Measurements from ENCODE around the gene FOLR1. TPM values are rescaled to one million over a fixed set of nuclear protein-coding genes. Genes with fewer than 3 reads are reported as not detected.

FOLR1 gene
- total RNA-seq, 1 experiment from 2014 or later: not detected

DNA sequence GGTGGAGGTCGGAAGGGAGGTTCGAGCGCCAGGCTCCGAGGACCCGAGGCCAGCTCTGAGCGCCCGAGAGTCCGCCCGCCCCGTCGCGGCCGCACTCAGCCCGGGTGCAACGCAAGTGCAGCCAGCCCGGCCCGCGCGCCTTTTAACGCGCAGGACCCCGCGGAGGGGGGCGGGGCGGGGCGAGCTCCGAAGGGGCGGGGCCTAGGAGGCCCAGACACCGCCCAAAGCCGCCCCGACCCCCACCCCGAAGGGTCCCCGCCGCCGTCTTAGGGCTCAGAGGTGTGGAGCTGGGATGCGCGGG is 52.1 kb downstream of the FOLR1 start, which contains the start of gene PHOX2A:
Gene PHOX2A (minus strand): TSS at position 117 of the 301 bp plus-strand sequence. CDS start 172 bp downstream, outside the sequence.
- peaks cover 90% of the 10 kb centered on the region for H3K27me3 ChIP-seq (replicated peaks; ENCODE audit: insufficient read depth, low read depth, low read length, poor library complexity)

DNA sequence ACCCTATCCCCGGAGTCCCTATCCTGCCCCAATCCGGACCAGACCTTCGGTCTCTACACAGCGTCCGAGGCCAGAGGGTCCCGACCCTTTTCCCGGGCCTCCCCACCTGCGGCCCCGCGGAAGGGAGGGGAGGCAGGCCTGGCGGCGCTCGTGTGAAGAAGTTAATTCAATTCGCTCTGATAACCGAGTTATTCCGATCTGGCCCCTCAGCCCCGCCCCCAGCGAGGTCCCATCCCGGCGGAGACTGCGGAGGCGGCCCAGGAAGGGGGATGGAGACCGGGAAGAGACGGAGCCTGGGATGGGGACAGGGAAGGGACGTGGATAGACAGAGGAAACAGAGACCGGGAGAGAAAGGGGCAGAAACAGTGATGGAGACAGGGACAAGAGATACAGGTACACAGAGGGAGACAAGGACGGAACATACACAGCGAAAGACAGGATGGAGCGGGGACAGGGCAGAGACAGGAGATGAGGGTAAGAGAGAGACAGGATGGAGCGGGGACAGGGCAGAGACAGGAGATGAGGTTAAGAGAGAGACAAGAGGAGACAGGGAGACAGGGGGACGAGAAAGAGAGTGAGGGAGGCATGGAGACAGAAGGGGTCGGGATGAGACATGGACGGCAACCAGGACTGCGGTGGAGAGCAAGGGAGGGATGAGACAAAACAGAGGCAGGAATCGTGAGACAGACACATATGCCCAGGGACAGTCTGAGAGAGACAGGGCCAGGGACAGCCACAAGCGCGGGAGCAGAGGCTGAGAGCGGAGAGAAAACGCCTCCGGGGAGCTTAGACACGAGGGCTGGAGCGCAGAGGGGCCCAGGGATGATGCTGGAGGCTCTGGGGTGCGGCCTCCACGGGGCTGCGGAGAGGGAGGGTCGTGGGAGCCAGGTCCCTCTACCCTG is 52.7 kb downstream of the FOLR1 start:
- BruUV-seq (replicated peaks): no TSS peak
- Histone ChIP-seq H3K36me3 (ENCODE audit: insufficient read depth, low read length, poor library complexity, severe bottlenecking) (no peaks in the 10 kb centered on the region), H3K27ac (ENCODE audit: low read depth, low read length, poor library complexity, severe bottlenecking) (no peak overlapping the region), H3K4me3 (ENCODE audit: low read depth, low read length, poor library complexity, severe bottlenecking) (peak overlapping the region; percentile 20), H3K9me3 (ENCODE audit: low read depth, low read length, poor library complexity, severe bottlenecking) (no peaks in the 10 kb centered on the region), H3K27me3 (replicated peaks; ENCODE audit: insufficient read depth, low read depth, low read length, poor library complexity) (peaks cover 84% of the 10 kb centered on the region), H3K4me1 (ENCODE audit: insufficient read depth, low read length, poor library complexity, severe bottlenecking) (no peaks in the 10 kb centered on the region)
- intact Hi-C loops (cut with micrococcal nuclease; ENCODE audit: unreplicated experiment): no loop called here
- peak; percentile 97 for TF ChIP-seq EZH2 (IDR thresholded peaks at IDR 0.05; ENCODE audit: borderline replicate concordance, low read depth, low read length, poor library complexity, severe bottlenecking)
- TF ChIP-seq, protein P1, sequence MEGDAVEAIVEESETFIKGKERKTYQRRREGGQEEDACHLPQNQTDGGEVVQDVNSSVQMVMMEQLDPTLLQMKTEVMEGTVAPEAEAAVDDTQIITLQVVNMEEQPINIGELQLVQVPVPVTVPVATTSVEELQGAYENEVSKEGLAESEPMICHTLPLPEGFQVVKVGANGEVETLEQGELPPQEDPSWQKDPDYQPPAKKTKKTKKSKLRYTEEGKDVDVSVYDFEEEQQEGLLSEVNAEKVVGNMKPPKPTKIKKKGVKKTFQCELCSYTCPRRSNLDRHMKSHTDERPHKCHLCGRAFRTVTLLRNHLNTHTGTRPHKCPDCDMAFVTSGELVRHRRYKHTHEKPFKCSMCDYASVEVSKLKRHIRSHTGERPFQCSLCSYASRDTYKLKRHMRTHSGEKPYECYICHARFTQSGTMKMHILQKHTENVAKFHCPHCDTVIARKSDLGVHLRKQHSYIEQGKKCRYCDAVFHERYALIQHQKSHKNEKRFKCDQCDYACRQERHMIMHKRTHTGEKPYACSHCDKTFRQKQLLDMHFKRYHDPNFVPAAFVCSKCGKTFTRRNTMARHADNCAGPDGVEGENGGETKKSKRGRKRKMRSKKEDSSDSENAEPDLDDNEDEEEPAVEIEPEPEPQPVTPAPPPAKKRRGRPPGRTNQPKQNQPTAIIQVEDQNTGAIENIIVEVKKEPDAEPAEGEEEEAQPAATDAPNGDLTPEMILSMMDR (conservative IDR thresholded peaks at IDR 0.05; ENCODE audit: low read depth, low read length): no peak
- no peak for DNase-seq (ENCODE audit: low spot score)
- POLR2A ChIA-PET (ENCODE audit: low non-redundant PET): interaction anchor here (0.5 kb wide), 1 partner anchor 34 kb away, joined by 3 read pairs; no protein-coding TSS in a partner anchor
- CTCF ChIA-PET: interaction anchor here (0.5 kb wide), 1 partner anchor 108 kb away, joined by 3 read pairs; no protein-coding TSS in a partner anchor

More for the DNA sequence above, 52.1 kb downstream of the FOLR1 start, which contains the start of gene PHOX2A:
- Histone ChIP-seq H3K9me3 (ENCODE audit: low read depth, low read length, poor library complexity, severe bottlenecking) (no peaks in the 10 kb centered on the region), H3K4me3 (ENCODE audit: low read depth, low read length, poor library complexity, severe bottlenecking) (peak within 1 kb of the TSS; percentile 20), H3K27ac (ENCODE audit: low read depth, low read length, poor library complexity, severe bottlenecking) (no peak within 1 kb of the TSS), H3K36me3 (ENCODE audit: insufficient read depth, low read length, poor library complexity, severe bottlenecking) (no peaks in the 10 kb centered on the region), H3K4me1 (ENCODE audit: insufficient read depth, low read length, poor library complexity, severe bottlenecking) (no peaks in the 10 kb centered on the region)
- intact Hi-C loops (cut with micrococcal nuclease; ENCODE audit: unreplicated experiment): no loop called here
- DNase-seq (ENCODE audit: low spot score): no peak
- TF ChIP-seq, protein P1 (conservative IDR thresholded peaks at IDR 0.05; ENCODE audit: low read depth, low read length): no peak
- no peak for TF ChIP-seq EZH2 (IDR thresholded peaks at IDR 0.05; ENCODE audit: borderline replicate concordance, low read depth, low read length, poor library complexity, severe bottlenecking)
- POLR2A ChIA-PET (ENCODE audit: low non-redundant PET): no interaction called here
- BruUV-seq (replicated peaks): no TSS peak
- CTCF ChIA-PET: interaction anchor here (0.5 kb wide), 1 partner anchor 108 kb away, joined by 3 read pairs; no protein-coding TSS in a partner anchor

DNA sequence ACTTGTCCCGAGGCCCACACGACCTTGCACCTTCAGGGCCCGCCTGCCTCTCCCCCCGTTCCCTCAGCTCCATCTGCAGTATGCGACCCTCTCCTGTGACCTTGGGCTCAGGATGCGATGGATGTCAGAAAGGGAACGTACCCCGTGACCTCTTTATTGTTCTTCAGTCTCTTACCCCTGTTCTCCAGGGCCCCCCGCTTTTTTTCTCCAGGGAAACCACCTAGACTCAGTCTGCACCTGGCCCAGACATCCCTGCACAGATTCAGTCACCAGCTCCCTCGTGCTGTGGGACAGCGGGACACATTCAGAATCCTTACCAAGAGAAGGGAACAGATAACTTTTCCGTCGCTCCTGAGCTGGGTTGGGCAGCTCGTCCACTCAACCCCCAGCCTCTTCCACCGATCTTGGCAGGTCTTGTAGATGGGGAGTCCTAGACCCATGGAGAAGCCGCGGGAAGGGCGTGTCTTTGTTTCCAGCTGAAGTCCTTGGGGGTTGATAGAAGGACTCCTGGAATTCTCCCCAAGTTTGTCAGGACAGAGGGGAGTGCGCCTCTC is 53.4 kb downstream of the FOLR1 start:
- no peak overlapping the region for H3K4me3 ChIP-seq (ENCODE audit: low read depth, low read length, poor library complexity, severe bottlenecking)
- BruUV-seq (replicated peaks): no TSS peak
- CTCF ChIA-PET: no interaction called here
- POLR2A ChIA-PET (ENCODE audit: low non-redundant PET): interaction anchor here (0.5 kb wide), 1 partner anchor 34 kb away, joined by 3 read pairs; no protein-coding TSS in a partner anchor
- DNase-seq (ENCODE audit: low spot score): no peak
- H3K36me3 ChIP-seq (ENCODE audit: insufficient read depth, low read length, poor library complexity, severe bottlenecking): no peaks in the 10 kb centered on the region
- TF ChIP-seq, protein P1 (conservative IDR thresholded peaks at IDR 0.05; ENCODE audit: low read depth, low read length): no peak
- no peak for TF ChIP-seq EZH2 (IDR thresholded peaks at IDR 0.05; ENCODE audit: borderline replicate concordance, low read depth, low read length, poor library complexity, severe bottlenecking)
- no peaks in the 10 kb centered on the region for H3K4me1 ChIP-seq (ENCODE audit: insufficient read depth, low read length, poor library complexity, severe bottlenecking)
- intact Hi-C loops (cut with micrococcal nuclease; ENCODE audit: unreplicated experiment): no loop called here
- no peak overlapping the region for H3K27ac ChIP-seq (ENCODE audit: low read depth, low read length, poor library complexity, severe bottlenecking)
- H3K9me3 ChIP-seq (ENCODE audit: low read depth, low read length, poor library complexity, severe bottlenecking): no peaks in the 10 kb centered on the region
- peaks cover 80% of the 10 kb centered on the region for H3K27me3 ChIP-seq (replicated peaks; ENCODE audit: insufficient read depth, low read depth, low read length, poor library complexity)

Other genes with a start within 250 kb of the FOLR1 start
- 10.6 and 12.2 TPM in 2 replicates for gene IL18BP, start 193.2 kb upstream of the FOLR1 start, total RNA-seq (2021)
- 216 and 231 TPM in 2 replicates for gene NUMA1, start 111.6 kb upstream of the FOLR1 start, total RNA-seq (2021)
- 13.9 and 16.7 TPM in 2 replicates for gene LRRC51, start 111.3 kb upstream of the FOLR1 start, total RNA-seq (2021)
- gene LAMTOR1, start 88.8 kb upstream of the FOLR1 start, total RNA-seq (2021): 90.9 and 101 TPM in 2 replicates
- not detected in 2 replicates for gene TOMT, start 86.2 kb upstream of the FOLR1 start, total RNA-seq (2021)
- 57.2 and 58.9 TPM in 2 replicates for gene ANAPC15, start 79.4 kb upstream of the FOLR1 start, total RNA-seq (2021)
- gene FOLR3, start 56.4 kb upstream of the FOLR1 start, total RNA-seq (2021): not detected in 2 replicates
- gene FOLR2, start 24.7 kb downstream of the FOLR1 start, total RNA-seq (2021): not detected in 2 replicates
- gene INPPL1, start 32.6 kb downstream of the FOLR1 start, total RNA-seq (2021): 104 and 141 TPM in 2 replicates
- not detected in 2 replicates for gene PHOX2A, start 52.0 kb downstream of the FOLR1 start, total RNA-seq (2021)
- gene CLPB, start 242.4 kb downstream of the FOLR1 start, total RNA-seq (2021): 38.1 and 40.1 TPM in 2 replicates

All from A673 (cell line).